ENCODE measurements around the gene GLRX3. TPM values are rescaled to one million over a fixed set of nuclear protein-coding genes. Genes with fewer than 3 reads are reported as not detected.

Gene GLRX3
- total RNA-seq, 1 experiment from 2014 or later = 79.8 TPM

DNA sequence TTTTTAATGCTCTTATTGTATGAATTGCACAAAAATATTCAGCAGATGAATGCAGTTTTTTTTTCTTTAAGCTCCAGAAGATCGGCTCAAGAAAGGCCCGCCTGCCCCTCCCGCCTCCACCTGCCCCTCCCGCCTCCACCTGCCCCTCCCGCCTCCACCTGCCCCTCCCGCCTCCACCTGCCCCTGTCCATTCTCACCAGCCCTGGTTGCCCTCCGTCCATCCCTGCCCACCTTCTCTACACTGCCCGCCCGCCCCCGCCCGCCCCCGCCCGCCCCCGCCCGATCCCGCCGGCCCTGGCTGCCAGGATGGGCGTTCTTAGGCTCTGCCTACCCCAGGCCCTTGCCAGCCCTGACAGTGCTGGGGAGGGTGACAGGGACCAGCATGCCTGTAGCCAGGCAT, 67.4 kb downstream of the GLRX3 start:
- CTCF ChIA-PET = no interaction called here
- Mint-ChIP-seq H3K27me3 (ENCODE audit: unreplicated experiment) (peaks cover 31% of the 10 kb centered on the region), H3K27ac (ENCODE audit: unreplicated experiment) (no peak overlapping the region), H3K4me3 (ENCODE audit: low read depth, unreplicated experiment) (no peak overlapping the region), H3K9me3 (ENCODE audit: low read depth, unreplicated experiment) (no peaks in the 10 kb centered on the region), H3K36me3 (ENCODE audit: insufficient read depth, unreplicated experiment) (peaks cover 4% of the 10 kb centered on the region), H3K4me1 (ENCODE audit: low read depth, unreplicated experiment) (no peaks in the 10 kb centered on the region)
- DNase-seq = no peak
- intact Hi-C loops (cut with micrococcal nuclease; ENCODE audit: unreplicated experiment) = no loop called here
- no TSS peak for BruUV-seq (replicated peaks)
- TF ChIP-seq, protein P1, sequence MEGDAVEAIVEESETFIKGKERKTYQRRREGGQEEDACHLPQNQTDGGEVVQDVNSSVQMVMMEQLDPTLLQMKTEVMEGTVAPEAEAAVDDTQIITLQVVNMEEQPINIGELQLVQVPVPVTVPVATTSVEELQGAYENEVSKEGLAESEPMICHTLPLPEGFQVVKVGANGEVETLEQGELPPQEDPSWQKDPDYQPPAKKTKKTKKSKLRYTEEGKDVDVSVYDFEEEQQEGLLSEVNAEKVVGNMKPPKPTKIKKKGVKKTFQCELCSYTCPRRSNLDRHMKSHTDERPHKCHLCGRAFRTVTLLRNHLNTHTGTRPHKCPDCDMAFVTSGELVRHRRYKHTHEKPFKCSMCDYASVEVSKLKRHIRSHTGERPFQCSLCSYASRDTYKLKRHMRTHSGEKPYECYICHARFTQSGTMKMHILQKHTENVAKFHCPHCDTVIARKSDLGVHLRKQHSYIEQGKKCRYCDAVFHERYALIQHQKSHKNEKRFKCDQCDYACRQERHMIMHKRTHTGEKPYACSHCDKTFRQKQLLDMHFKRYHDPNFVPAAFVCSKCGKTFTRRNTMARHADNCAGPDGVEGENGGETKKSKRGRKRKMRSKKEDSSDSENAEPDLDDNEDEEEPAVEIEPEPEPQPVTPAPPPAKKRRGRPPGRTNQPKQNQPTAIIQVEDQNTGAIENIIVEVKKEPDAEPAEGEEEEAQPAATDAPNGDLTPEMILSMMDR (IDR thresholded peaks at IDR 0.05; ENCODE audit: unreplicated experiment) = no peak

DNA sequence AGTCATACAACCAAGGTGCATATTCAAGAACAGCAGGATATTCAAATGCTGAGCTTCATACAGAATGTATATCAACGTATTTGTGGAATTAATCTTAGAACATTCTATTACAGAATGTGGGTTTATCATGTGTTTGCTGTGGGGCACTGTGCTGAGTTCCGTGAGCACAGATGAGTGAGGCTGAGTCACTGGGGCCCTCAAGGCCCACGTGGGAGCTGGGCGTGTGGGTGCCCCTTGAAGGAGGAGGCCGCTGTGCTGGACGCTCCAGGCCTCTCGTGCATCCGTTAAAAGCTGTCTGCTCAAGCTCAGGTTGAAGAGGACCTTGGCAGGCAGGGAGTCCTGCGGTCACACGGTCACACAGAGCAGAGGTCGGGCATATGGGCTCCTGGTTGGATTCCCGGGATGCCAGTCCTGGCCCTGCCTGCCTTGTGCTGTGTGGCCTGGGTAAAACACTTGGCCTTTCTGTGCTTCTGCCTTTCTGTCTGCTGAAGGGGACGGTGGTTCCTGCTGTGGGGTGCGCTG, 70.1 kb downstream of the GLRX3 start:
- H3K4me1 Mint-ChIP-seq (ENCODE audit: low read depth, unreplicated experiment) = no peaks in the 10 kb centered on the region
- H3K9me3 Mint-ChIP-seq (ENCODE audit: low read depth, unreplicated experiment) = peaks cover under 1% of the 10 kb centered on the region
- DNase-seq = no peak
- no peak overlapping the region for H3K4me3 Mint-ChIP-seq (ENCODE audit: low read depth, unreplicated experiment)
- TF ChIP-seq, protein P1 (IDR thresholded peaks at IDR 0.05; ENCODE audit: unreplicated experiment) = no peak
- BruUV-seq (replicated peaks) = no TSS peak
- H3K27ac Mint-ChIP-seq (ENCODE audit: unreplicated experiment) = no peak overlapping the region
- CTCF ChIA-PET = no interaction called here
- intact Hi-C loops (cut with micrococcal nuclease; ENCODE audit: unreplicated experiment) = no loop called here
- peaks cover 18% of the 10 kb centered on the region for H3K27me3 Mint-ChIP-seq (ENCODE audit: unreplicated experiment)
- peaks cover 1% of the 10 kb centered on the region for H3K36me3 Mint-ChIP-seq (ENCODE audit: insufficient read depth, unreplicated experiment)

GRCh38 chr10:130207205-130207604, 71.0 kb downstream of the GLRX3 start:
- H3K27me3 Mint-ChIP-seq (ENCODE audit: unreplicated experiment) = peaks cover 11% of the 10 kb centered on the region
- H3K36me3 Mint-ChIP-seq (ENCODE audit: insufficient read depth, unreplicated experiment) = no peaks in the 10 kb centered on the region
- DNase-seq = no peak
- no TSS peak for BruUV-seq (replicated peaks)
- CTCF ChIA-PET = no interaction called here
- H3K9me3 Mint-ChIP-seq (ENCODE audit: low read depth, unreplicated experiment) = peaks cover 3% of the 10 kb centered on the region
- H3K4me3 Mint-ChIP-seq (ENCODE audit: low read depth, unreplicated experiment) = no peak overlapping the region
- H3K4me1 Mint-ChIP-seq (ENCODE audit: low read depth, unreplicated experiment) = no peaks in the 10 kb centered on the region
- no peak overlapping the region for H3K27ac Mint-ChIP-seq (ENCODE audit: unreplicated experiment)
- TF ChIP-seq, protein P1 (IDR thresholded peaks at IDR 0.05; ENCODE audit: unreplicated experiment) = no peak
- intact Hi-C loops (cut with micrococcal nuclease; ENCODE audit: unreplicated experiment) = no loop called here

- H3K27ac Mint-ChIP-seq (ENCODE audit: unreplicated experiment) = no peak overlapping the region
- H3K9me3 Mint-ChIP-seq (ENCODE audit: low read depth, unreplicated experiment) = peaks cover 3% of the 10 kb centered on the region
- H3K27me3 Mint-ChIP-seq (ENCODE audit: unreplicated experiment) = no peaks in the 10 kb centered on the region
- TF ChIP-seq, protein P1 (IDR thresholded peaks at IDR 0.05; ENCODE audit: unreplicated experiment) = no peak
- H3K36me3 Mint-ChIP-seq (ENCODE audit: insufficient read depth, unreplicated experiment) = no peaks in the 10 kb centered on the region
- no peaks in the 10 kb centered on the region for H3K4me1 Mint-ChIP-seq (ENCODE audit: low read depth, unreplicated experiment)
- DNase-seq = no peak
- intact Hi-C loops (cut with micrococcal nuclease; ENCODE audit: unreplicated experiment) = no loop called here
- no peak overlapping the region for H3K4me3 Mint-ChIP-seq (ENCODE audit: low read depth, unreplicated experiment)
- CTCF ChIA-PET = no interaction called here
- BruUV-seq (replicated peaks) = no TSS peak
Observed at GRCh38 chr10:130208807-130209206, 72.6 kb downstream of the GLRX3 start.

Measured in Calu3 (cell line).